Urinary bladder (tissue), 4 donors: ENCODE measurements around the gene C2orf81. TPM values are rescaled to one million over a fixed set of nuclear protein-coding genes. Genes with fewer than 3 reads are reported as not detected.
"Not testable (repeated sequence)": the region's sequence is repeated elsewhere in the genome, so short reads cannot be mapped to it uniquely, and the experiment has no call there.

Experiments
- DNase-seq: peaks from one replicate; pipeline ENCODE4 v3.0.0-alpha.2; 2015; ENCODE audit errors: extremely low spot score
- H3K27ac ChIP-seq: one replicate; pipeline ENCODE4 v1.5.1; 2013; ENCODE audit warnings: low read depth, mild to moderate bottlenecking, moderate library complexity
- H3K36me3 ChIP-seq: one replicate; pipeline ENCODE4 v1.6.1; 2013; ENCODE audit warnings: mild to moderate bottlenecking, moderate library complexity; ENCODE audit not compliant: insufficient read depth
- H3K4me1 ChIP-seq: one replicate; pipeline ENCODE4 v1.6.1; 2013; ENCODE audit warnings: mild to moderate bottlenecking, moderate library complexity; ENCODE audit not compliant: insufficient read depth
- H3K4me3 ChIP-seq: one replicate; pipeline ENCODE4 v1.5.1; 2013; ENCODE audit warnings: low read depth, low read length
- WGBS: extraction: QIAGEN DNeasy Blood & Tissue Kit; methylation state at CpG from one replicate; pipeline ENCODE4 v1.1.7; 2013; 5-methylcytosine and 5-hydroxymethylcytosine counted together
- polyA plus RNA-seq: library from polyadenylated mRNA; stranded (reverse); fragments of 200-250 nt; gene quantifications from one replicate; pipeline ENCODE4 v1.2.3, GENCODE V29; 2013
- total RNA-seq: library from RNA; depleted of rRNA; stranded (reverse); fragments of >200 nt; gene quantifications from one replicate; pipeline ENCODE4 v1.2.3, GENCODE V29; 2014
- donor health status: healthy with polysubstance abuse.
- donor health status: healthy.

Gene C2orf81
- total RNA-seq (0.74 TPM), polyA plus RNA-seq (4.9 TPM)

- H3K4me3 ChIP-seq, result peak within 1 kb of the TSS; percentile 52
- H3K4me1 ChIP-seq, result no peaks in the 10 kb centered on the region
- peak; percentile 66 for DNase-seq
- no peaks in the 10 kb centered on the region for H3K36me3 ChIP-seq
- under 1% methylated on average over 57 of the region's 57 CpGs for WGBS
- peak within 1 kb of the TSS; percentile 62 for H3K27ac ChIP-seq
Measured at GRCh38 chr2:74421221-74421870, at the start of gene C2orf81, which contains the start of gene WDR54. TSS of gene C2orf81 (minus strand) at chr2:74421619. CDS start at chr2:74421560, 59 bp downstream. TSS of gene WDR54 (plus strand) at chr2:74421730. CDS start at chr2:74422154, 424 bp downstream.

- not testable (repeated sequence) for DNase-seq
Measured at GRCh38 chr2:74470742-74471141, 49.3 kb upstream of the C2orf81 start.

GRCh38 chr2:74464406-74464805 is 43.0 kb upstream of the C2orf81 start:
- no peak for DNase-seq
- peak overlapping the region; percentile 68 for H3K4me3 ChIP-seq
- WGBS, result 6% methylated on average over 13 of the region's 13 CpGs

More at GRCh38 chr2:74470742-74471141, 49.3 kb upstream of the C2orf81 start:
- not testable (repeated sequence) for H3K4me3 ChIP-seq, H3K4me1 ChIP-seq, H3K36me3 ChIP-seq, H3K27ac ChIP-seq
- 95% methylated on average over 12 of the region's 12 CpGs for WGBS

GRCh38 chr2:74462786-74463105 is 41.3 kb upstream of the C2orf81 start:
- no peak for DNase-seq
- no peak overlapping the region for H3K27ac ChIP-seq
- 88% methylated on average over 4 of the region's 4 CpGs for WGBS
- H3K4me3 ChIP-seq, result no peak overlapping the region
- no peaks in the 10 kb centered on the region for H3K36me3 ChIP-seq
- no peaks in the 10 kb centered on the region for H3K4me1 ChIP-seq

More at GRCh38 chr2:74464406-74464805, 43.0 kb upstream of the C2orf81 start:
- Histone ChIP-seq H3K4me1 (no peaks in the 10 kb centered on the region), H3K27ac (no peak overlapping the region), H3K36me3 (no peaks in the 10 kb centered on the region)

- Histone ChIP-seq H3K27ac (no peak overlapping the region), H3K4me3 (no peak overlapping the region), H3K36me3 (no peaks in the 10 kb centered on the region), H3K4me1 (no peaks in the 10 kb centered on the region)
- whole genome bisulfite sequencing, result 86% methylated on average over 20 of the region's 20 CpGs
- no peak for DNase-seq
Measured at GRCh38 chr2:74462054-74462785, 40.8 kb upstream of the C2orf81 start.

GRCh38 chr2:74461187-74462053 is 40.0 kb upstream of the C2orf81 start:
- Histone ChIP-seq H3K4me3 (no peak overlapping the region), H3K4me1 (no peaks in the 10 kb centered on the region), H3K36me3 (no peaks in the 10 kb centered on the region), H3K27ac (no peak overlapping the region)
- DNase-seq, result no peak
- 89% methylated on average over 27 of the region's 27 CpGs for WGBS

GRCh38 chr2:74460187-74460586 is 38.8 kb upstream of the C2orf81 start:
- H3K4me3 ChIP-seq, H3K27ac ChIP-seq, H3K36me3 ChIP-seq, H3K4me1 ChIP-seq, DNase-seq: not testable (repeated sequence)
- WGBS, result 84% methylated on average over 10 of the region's 10 CpGs

GRCh38 chr2:74459503-74460118 is 38.2 kb upstream of the C2orf81 start:
- H3K4me3 ChIP-seq, H3K36me3 ChIP-seq, H3K4me1 ChIP-seq, H3K27ac ChIP-seq, DNase-seq: not testable (repeated sequence)
- WGBS, result 78% methylated on average over 13 of the region's 13 CpGs

GRCh38 chr2:74458938-74459363 is 37.5 kb upstream of the C2orf81 start:
- Histone ChIP-seq H3K4me3 (peak overlapping the region; percentile 52), H3K4me1 (no peaks in the 10 kb centered on the region), H3K36me3 (no peaks in the 10 kb centered on the region), H3K27ac (no peak overlapping the region)
- 2% methylated on average over 10 of the region's 10 CpGs for WGBS
- no peak for DNase-seq

- Histone ChIP-seq H3K27ac (peak within 1 kb of the TSS; percentile 94), H3K4me1 (no peaks in the 10 kb centered on the region), H3K4me3 (peak within 1 kb of the TSS; percentile 52), H3K36me3 (no peaks in the 10 kb centered on the region)
- under 1% methylated on average over 37 of the region's 38 CpGs for WGBS
- DNase-seq, result peak; percentile 100
Measured at GRCh38 chr2:74458132-74458937, 36.9 kb upstream of the C2orf81 start, which contains the start of gene WBP1. TSS of gene WBP1 (plus strand) at chr2:74458438. CDS start at chr2:74458603, 165 bp downstream.

GRCh38 chr2:74457549-74458131 is 36.2 kb upstream of the C2orf81 start:
- no peaks in the 10 kb centered on the region for H3K36me3 ChIP-seq
- DNase-seq, result no peak
- WGBS, result under 1% methylated on average over 46 of the region's 46 CpGs
- peak overlapping the region; percentile 94 for H3K27ac ChIP-seq
- H3K4me1 ChIP-seq, result no peaks in the 10 kb centered on the region
- peak overlapping the region; percentile 44 for H3K4me3 ChIP-seq

- Histone ChIP-seq H3K4me3 (peak overlapping the region; percentile 44), H3K36me3 (no peaks in the 10 kb centered on the region), H3K27ac (peak overlapping the region; percentile 69), H3K4me1 (no peaks in the 10 kb centered on the region)
- WGBS, result 1% methylated on average over 27 of the region's 27 CpGs
- DNase-seq, result no peak
Measured at GRCh38 chr2:74457129-74457548, 35.7 kb upstream of the C2orf81 start.
